Ovary (tissue), 3 donors: Measurements from ENCODE around the gene ANKRD10.
"Not testable (repeated sequence)": the region's sequence is repeated elsewhere in the genome, so short reads cannot be mapped to it uniquely, and the experiment has no call there.

Source experiments
- EP300 ChIP-seq: sonication (generic); formaldehyde crosslinking; IDR thresholded peaks from one replicate; pipeline ENCODE4 v1.6.1; 2017; ENCODE audit warnings: antibody characterized with exemption
- TF ChIP-seq, protein P1 (sequence below), 3 donors: fragments of 450-650 bp in 2 of 3; fragments of 200-600 bp in 1 of 3; IDR thresholded peaks; one replicate each; pipeline versions ENCODE4 v1.5.1 to v1.8.0; 2016 to 2022; ENCODE audit warnings: antibody characterized with exemption in 3 of 3, mild to moderate bottlenecking in 1 of 3
- donor health status: DM: no; HTN: no; CAD: no.

DNA sequence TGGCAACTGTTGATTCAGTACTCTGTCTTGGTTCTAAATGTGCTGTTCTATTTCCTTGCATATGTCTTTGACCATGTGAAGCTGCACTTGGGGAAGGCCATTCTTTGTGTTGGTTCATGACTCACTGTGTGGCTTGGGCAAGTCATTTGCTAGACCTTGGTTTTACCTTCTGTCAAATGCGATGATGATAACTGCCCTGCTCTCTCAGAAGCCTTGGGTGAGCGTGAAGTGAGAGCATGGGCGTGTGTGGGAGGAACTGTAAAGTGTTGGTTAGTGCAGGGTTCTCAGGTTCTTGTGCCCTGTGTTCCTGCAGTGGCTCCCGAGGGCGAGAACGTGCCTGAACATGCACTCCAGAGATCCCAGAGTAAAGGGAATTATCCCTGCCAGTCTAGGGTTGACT is 37.3 kb upstream of the ANKRD10 start:
- TF ChIP-seq, protein P1, sequence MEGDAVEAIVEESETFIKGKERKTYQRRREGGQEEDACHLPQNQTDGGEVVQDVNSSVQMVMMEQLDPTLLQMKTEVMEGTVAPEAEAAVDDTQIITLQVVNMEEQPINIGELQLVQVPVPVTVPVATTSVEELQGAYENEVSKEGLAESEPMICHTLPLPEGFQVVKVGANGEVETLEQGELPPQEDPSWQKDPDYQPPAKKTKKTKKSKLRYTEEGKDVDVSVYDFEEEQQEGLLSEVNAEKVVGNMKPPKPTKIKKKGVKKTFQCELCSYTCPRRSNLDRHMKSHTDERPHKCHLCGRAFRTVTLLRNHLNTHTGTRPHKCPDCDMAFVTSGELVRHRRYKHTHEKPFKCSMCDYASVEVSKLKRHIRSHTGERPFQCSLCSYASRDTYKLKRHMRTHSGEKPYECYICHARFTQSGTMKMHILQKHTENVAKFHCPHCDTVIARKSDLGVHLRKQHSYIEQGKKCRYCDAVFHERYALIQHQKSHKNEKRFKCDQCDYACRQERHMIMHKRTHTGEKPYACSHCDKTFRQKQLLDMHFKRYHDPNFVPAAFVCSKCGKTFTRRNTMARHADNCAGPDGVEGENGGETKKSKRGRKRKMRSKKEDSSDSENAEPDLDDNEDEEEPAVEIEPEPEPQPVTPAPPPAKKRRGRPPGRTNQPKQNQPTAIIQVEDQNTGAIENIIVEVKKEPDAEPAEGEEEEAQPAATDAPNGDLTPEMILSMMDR (IDR thresholded peaks at IDR 0.05): not testable (repeated sequence)
- TF ChIP-seq EP300: not testable (repeated sequence)
